DOHH2 (cell line): ENCODE results near the gene CNGA4.

ENCODE experiments used
- EZH2phosphoT487 ChIP-seq: fragments of 200-600 bp; sonication (generic); IDR thresholded peaks from 2 replicates; pipeline ENCODE4 v1.6.1; 2017; ENCODE audit warnings: borderline replicate concordance, mild to moderate bottlenecking, antibody characterized with exemption, low read length, moderate library complexity, mixed read lengths
- TF ChIP-seq, protein P1 (sequence below): fragments of 200-600 bp; sonication (generic); IDR thresholded peaks from one replicate; pipeline ENCODE4 v1.5.1; 2014; ENCODE audit warnings: antibody characterized with exemption, mild to moderate bottlenecking, low read depth, low read length; ENCODE audit not compliant: poor library complexity, severe bottlenecking

DNA sequence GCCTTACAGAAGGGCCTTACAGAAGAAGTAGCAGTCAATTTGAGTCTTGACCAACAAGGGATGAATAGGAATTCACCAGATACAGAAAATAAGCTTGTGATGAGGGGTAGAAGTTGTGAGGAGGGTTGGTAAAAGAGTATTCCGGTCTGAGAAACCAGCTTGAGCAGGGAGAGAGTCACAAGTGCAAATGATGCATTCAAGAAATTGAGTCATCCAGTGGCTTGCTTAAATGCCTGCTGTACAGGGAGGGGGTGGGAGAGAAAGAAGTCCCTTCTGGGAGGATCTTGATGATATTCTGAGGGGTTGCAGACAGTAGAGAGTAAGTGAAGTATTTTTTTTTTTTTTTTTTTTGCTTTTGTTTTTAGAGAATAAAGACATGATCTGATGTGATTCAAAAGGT lies 29.9 kb downstream of the CNGA4 start:
- TF ChIP-seq, protein P1, sequence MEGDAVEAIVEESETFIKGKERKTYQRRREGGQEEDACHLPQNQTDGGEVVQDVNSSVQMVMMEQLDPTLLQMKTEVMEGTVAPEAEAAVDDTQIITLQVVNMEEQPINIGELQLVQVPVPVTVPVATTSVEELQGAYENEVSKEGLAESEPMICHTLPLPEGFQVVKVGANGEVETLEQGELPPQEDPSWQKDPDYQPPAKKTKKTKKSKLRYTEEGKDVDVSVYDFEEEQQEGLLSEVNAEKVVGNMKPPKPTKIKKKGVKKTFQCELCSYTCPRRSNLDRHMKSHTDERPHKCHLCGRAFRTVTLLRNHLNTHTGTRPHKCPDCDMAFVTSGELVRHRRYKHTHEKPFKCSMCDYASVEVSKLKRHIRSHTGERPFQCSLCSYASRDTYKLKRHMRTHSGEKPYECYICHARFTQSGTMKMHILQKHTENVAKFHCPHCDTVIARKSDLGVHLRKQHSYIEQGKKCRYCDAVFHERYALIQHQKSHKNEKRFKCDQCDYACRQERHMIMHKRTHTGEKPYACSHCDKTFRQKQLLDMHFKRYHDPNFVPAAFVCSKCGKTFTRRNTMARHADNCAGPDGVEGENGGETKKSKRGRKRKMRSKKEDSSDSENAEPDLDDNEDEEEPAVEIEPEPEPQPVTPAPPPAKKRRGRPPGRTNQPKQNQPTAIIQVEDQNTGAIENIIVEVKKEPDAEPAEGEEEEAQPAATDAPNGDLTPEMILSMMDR: no peak
- TF ChIP-seq EZH2phosphoT487: no peak
